HepG2 (cell line): ENCODE results near the gene PTGDS. TPM values are rescaled to one million over a fixed set of nuclear protein-coding genes. Genes with fewer than 3 reads are reported as not detected.

ENCODE experiments used
- ATAC-seq: fragments of 200-7000 bp; cut with Tn5 transposase; 3 replicates; pipeline ENCODE4 v1.9.1; 2020; ENCODE audit warnings: mild to moderate bottlenecking, moderate library complexity
- BruUV-seq: library from RNA; stranded (reverse); fragments of 400-500 nt; replicated peaks from 2 replicates; lab custom pipeline; 2021; lab: Mats Ljungman, UMichigan
- CTCF ChIA-PET: fragments of 300-600 bp; formaldehyde crosslinking; extraction: SDS; loops from one replicate; lab custom pipeline; 2021; ENCODE audit warnings: low total read pairs, inconsistent platforms, low intra/inter-chr PET ratio; lab: Yijun Ruan, JAX
- POLR2A ChIA-PET: fragments of 350-600 bp; sonication (Branson Sonifier 250); formaldehyde crosslinking; loops from one replicate; lab custom pipeline; 2020; ENCODE audit warnings: antibody characterized with exemption, inconsistent platforms; lab: Yijun Ruan, JAX
- DNase-seq: peaks from one replicate; pipeline ENCODE4 v3.0.0-alpha.2; 2015; ENCODE audit warnings: low spot score
- FAIRE-seq: peaks from 3 replicates; lab custom pipeline; 2011; peaks lifted over from hg19 to GRCh38; lab: Jason Lieb, UNC
- H2AFZ ChIP-seq: one replicate; pipeline ENCODE4 v1.6.1; 2011; ENCODE audit warnings: low read length, inconsistent platforms
- H3K27ac ChIP-seq: fragments of 300-600 bp; 3 replicates; pipeline ENCODE4 v1.8.0; 2011; ENCODE audit warnings: mixed run types, mild to moderate bottlenecking, mixed read lengths, low read length, inconsistent platforms; ENCODE audit not compliant: insufficient read depth; ENCODE audit errors: extremely low read length
- H3K27me3 ChIP-seq, 2 experiments: fragments of 200-600 bp in 1 of 2; 2 replicates in 1 of 2; 3 replicates in 1 of 2; pipeline versions ENCODE4 v1.6.0 to v1.8.0; 2011; ENCODE audit warnings: low read length in 2 of 2, mild to moderate bottlenecking in 2 of 2, moderate library complexity in 2 of 2, inconsistent platforms in 1 of 2; ENCODE audit not compliant: insufficient read depth in 2 of 2, control insufficient read depth in 1 of 2
- H3K36me3 ChIP-seq, 2 experiments: fragments of 200-600 bp in 1 of 2; replicated peaks in 1 of 2; 2 replicates in 1 of 2; 3 replicates in 1 of 2; pipeline versions ENCODE4 v1.5.1 to v1.8.0; 2011; ENCODE audit warnings: low read length in 2 of 2, inconsistent platforms in 1 of 2; ENCODE audit not compliant: insufficient read depth in 2 of 2, control insufficient read depth in 1 of 2
- H3K4me1 ChIP-seq: 2 replicates; pipeline ENCODE4 v1.5.1; 2012; ENCODE audit warnings: low read length, inconsistent platforms; ENCODE audit not compliant: insufficient read depth
- H3K4me2 ChIP-seq: 2 replicates; pipeline ENCODE4 v1.6.0; 2011; ENCODE audit warnings: low read depth, low read length, inconsistent platforms
- H3K4me3 ChIP-seq, 3 experiments: fragments of 200-600 bp in 1 of 3; sonication (generic), shearing (Covaris generic) in 1 of 3; replicated peaks in 1 of 3; 2 replicates each; pipeline ENCODE4 v1.5.1; 2011 to 2016; ENCODE audit warnings: low read length in 3 of 3, inconsistent platforms in 2 of 3, low read depth in 2 of 3, mild to moderate bottlenecking in 2 of 3, control low read depth in 1 of 3, mixed read lengths in 1 of 3; ENCODE audit not compliant: insufficient read depth in 1 of 3
- H3K79me2 ChIP-seq: one replicate; pipeline ENCODE4 v1.6.1; 2011; ENCODE audit warnings: low read length, inconsistent platforms; ENCODE audit not compliant: insufficient read depth
- H3K9ac ChIP-seq: 2 replicates; pipeline ENCODE4 v1.6.0; 2011; ENCODE audit warnings: mild to moderate bottlenecking, low read depth, low read length, inconsistent platforms; ENCODE audit not compliant: insufficient read depth
- H3K9me3 ChIP-seq: 2 replicates; pipeline ENCODE4 v1.5.1; 2012; ENCODE audit warnings: mild to moderate bottlenecking, low read length
- H4K20me1 ChIP-seq: 2 replicates; pipeline ENCODE4 v1.6.0; 2011; ENCODE audit warnings: inconsistent platforms, mild to moderate bottlenecking, low read length, moderate library complexity; ENCODE audit not compliant: insufficient read depth
- AGO2 ChIP-seq: fragments of 200-400 bp; formaldehyde crosslinking; optimal IDR thresholded peaks from 2 replicates; pipeline ENCODE3; 2017; ENCODE audit warnings: mild to moderate bottlenecking, low read depth, low read length, moderate library complexity
- AKAP8 ChIP-seq: sonication (generic); formaldehyde crosslinking; IDR thresholded peaks from 2 replicates; pipeline ENCODE4 v1.5.1; 2020; ENCODE audit warnings: mild to moderate bottlenecking, missing genetic modification reagents
- DDIT3 ChIP-seq: sonication (generic); formaldehyde crosslinking; IDR thresholded peaks from 2 replicates; pipeline ENCODE4 v1.4.0; 2020; ENCODE audit warnings: mild to moderate bottlenecking, missing genetic modification reagents
- POLR2AphosphoS5 ChIP-seq: IDR thresholded peaks from 2 replicates; pipeline ENCODE4 v1.6.1; 2012; ENCODE audit warnings: low read depth, low read length
- POLR2G ChIP-seq: fragments of 200-400 bp; formaldehyde crosslinking; IDR thresholded peaks from 2 replicates; pipeline ENCODE4 v1.6.1; 2018; ENCODE audit warnings: mild to moderate bottlenecking, low read depth, low read length, moderate library complexity
- RBFOX2 ChIP-seq: fragments of 200-400 bp; formaldehyde crosslinking; IDR thresholded peaks from 2 replicates; pipeline ENCODE4 v1.6.1; 2017; ENCODE audit warnings: low read depth, mild to moderate bottlenecking, low read length
- SOX13 ChIP-seq, 3 experiments: fragments of 450-650 bp in 1 of 3; sonication (generic) in 1 of 3; formaldehyde crosslinking in 1 of 3; IDR thresholded peaks in 2 of 3; conservative IDR thresholded peaks in 1 of 3; 2 replicates each; pipeline versions ENCODE4 v1.5.0 to v1.6.1; 2016 to 2020; ENCODE audit warnings: antibody characterized with exemption in 1 of 3, mild to moderate bottlenecking in 1 of 3, missing compliant biosample characterization in 1 of 3, missing genetic modification reagents in 1 of 3, moderate library complexity in 1 of 3
- ZBTB1 ChIP-seq: sonication (generic); formaldehyde crosslinking; IDR thresholded peaks from 2 replicates; pipeline ENCODE4 v1.4.0; 2020; ENCODE audit warnings: missing genetic modification reagents, borderline replicate concordance
- WGBS: methylation state at CpG from one replicate; pipeline ENCODE4 v1.1.6; 2017; ENCODE audit warnings: low lambda C conversion rate; 5-methylcytosine and 5-hydroxymethylcytosine counted together
- in situ Hi-C: cut with HindIII; loops from 2 replicates; pipeline ENCODE4 v1.10.0; 2017; ENCODE audit warnings: low pct_unique_long_range_greater_than_20kb; ENCODE audit not compliant: extremely low pct_ligation_motif_present
- intact Hi-C: fragments of 100-400 bp; cut with micrococcal nuclease; formaldehyde crosslinking; loops from one replicate; pipeline ENCODE4 v1.10.0; 2022; ENCODE audit not compliant: unreplicated experiment
- polyA plus RNA-seq, 8 experiments: library from polyadenylated mRNA; depleted of rRNA in 3 of 8; stranded (reverse) in 7 of 8; unstranded in 1 of 8; fragments of >200 nt; fragmentation: Illumina TruSeq in 4 of 8; extraction: Trizol in 4 of 8; gene quantifications; 2 replicates each; pipeline versions ENCODE4 v1.2.1 to v1.2.3, GENCODE V29; 2011 to 2016; ENCODE audit warnings: low read depth in 4 of 8, missing spikeins in 1 of 8, mixed read lengths in 1 of 8; ENCODE audit not compliant: insufficient read depth in 1 of 8
- total RNA-seq, 5 experiments: library from RNA; depleted of rRNA; stranded (reverse); fragments of >200 nt; fragmentation: Illumina TruSeq; extraction: Trizol; gene quantifications; 2 replicates each; pipeline ENCODE4 v1.2.3, GENCODE V29; 2016; ENCODE audit warnings: low read depth in 1 of 5

Gene PTGDS
- total and polyA plus RNA-seq, 2 of the 13 experiments (the other 11 are each of a cell fraction or from before 2014, with no cell fraction given) = 0.33 to 0.50 TPM

- Histone ChIP-seq H3K4me1 (peaks cover 21% of the 10 kb centered on the region), H3K36me3 (peaks cover 8 to 36% of the 10 kb centered on the region in 2 experiments), H3K9me3 (no peaks in the 10 kb centered on the region), H3K27ac (no peak overlapping the region), H4K20me1 (no peaks in the 10 kb centered on the region), H3K4me2 (no peak overlapping the region), H3K79me2 (peaks cover 10% of the 10 kb centered on the region), H3K9ac (no peak overlapping the region), H2AFZ (no peak overlapping the region), H3K4me3 (no peak overlapping the region), H3K27me3 (no peaks in the 10 kb centered on the region)
- ChIA-PET POLR2A (interaction anchor here (1.1 kb wide), 1 partner anchor 8 kb away, joined by 3 read pairs; no protein-coding TSS in a partner anchor), CTCF (no interaction called here)
- no peak for ATAC-seq
- peak; percentile 94 for TF ChIP-seq AGO2
- TF ChIP-seq DDIT3 (CRISPR knock-in tag) = no peak
- no peak for TF ChIP-seq ZBTB1
- TF ChIP-seq POLR2AphosphoS5 = peak; percentile 13; the same call in 1 of the 2 replicates
- TF ChIP-seq POLR2G = peak; percentile 49; the same call in 1 of the 2 replicates
- TF ChIP-seq AKAP8 (CRISPR knock-in tag) = 0 out of 2 replicates have a peak, but pooled peaks have one; percentile 33
- TF ChIP-seq SOX13 (IDR thresholded peaks at IDR 0.05) = no peak
- TF ChIP-seq SOX13 (CRISPR knock-in tag; conservative IDR thresholded peaks at IDR 0.05 in 1 of 2, IDR thresholded peaks at IDR 0.05 in 1 of 2) = no peak
- peak; percentile 34; the same call in 1 of the 2 replicates for TF ChIP-seq RBFOX2
- 95% methylated on average over 23 of the region's 28 CpGs for WGBS
- in situ Hi-C loops (no loop called here), intact Hi-C loops (loop anchor here (5.0 kb wide), 1 partner anchor 52 kb away; the partner anchor contains the start of gene TRAF2)
- DNase-seq = no peak
- no peak for FAIRE-seq
- no TSS peak for BruUV-seq
Observed at GRCh38 chr9:136939431-136939995, 37.8 kb upstream of the PTGDS start.
